GM20431 (cell line): ENCODE measurements around the gene TAOK2.

Source experiments
- in situ Hi-C: fragments of 300-500 bp; cut with MseI, MboI; formaldehyde crosslinking; loops from one replicate; pipeline ENCODE4 v1.15.0; 2020; ENCODE audit warnings: low sequenced_read_pairs; ENCODE audit not compliant: unreplicated experiment

Gene TAOK2

DNA sequence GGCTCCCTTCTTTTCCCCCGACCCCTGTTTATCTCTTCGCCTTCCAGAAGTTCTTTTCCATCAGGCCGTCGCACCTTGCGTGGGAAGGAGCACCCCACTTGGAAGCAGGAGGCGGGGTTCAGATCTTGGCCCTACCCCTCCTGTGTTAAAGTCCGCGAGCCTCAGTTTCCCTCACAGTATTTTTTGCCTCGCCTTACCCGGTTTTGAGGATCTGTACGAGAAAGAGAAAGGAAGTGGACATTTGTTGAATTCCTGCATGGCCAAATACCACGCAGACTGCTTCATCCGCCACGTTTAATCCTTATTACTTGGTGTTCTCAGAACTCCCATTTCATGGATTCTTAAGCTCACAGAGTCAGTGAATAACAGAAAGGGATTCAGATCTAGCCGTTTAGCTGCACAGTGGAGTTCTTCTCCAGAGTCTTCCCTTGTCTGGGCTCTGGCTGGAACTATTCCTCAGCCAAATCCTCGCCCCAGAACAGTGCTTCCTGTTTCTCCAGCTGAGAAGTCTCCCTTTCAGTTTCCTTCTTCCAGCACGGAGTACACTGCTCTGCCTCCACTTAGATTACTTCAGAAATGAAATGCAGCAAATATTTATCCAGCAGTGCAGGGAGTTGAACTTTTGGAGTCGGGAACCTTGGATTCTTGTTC lies 11.2 kb upstream of the TAOK2 start:
- in situ Hi-C loops, result no loop called here

DNA sequence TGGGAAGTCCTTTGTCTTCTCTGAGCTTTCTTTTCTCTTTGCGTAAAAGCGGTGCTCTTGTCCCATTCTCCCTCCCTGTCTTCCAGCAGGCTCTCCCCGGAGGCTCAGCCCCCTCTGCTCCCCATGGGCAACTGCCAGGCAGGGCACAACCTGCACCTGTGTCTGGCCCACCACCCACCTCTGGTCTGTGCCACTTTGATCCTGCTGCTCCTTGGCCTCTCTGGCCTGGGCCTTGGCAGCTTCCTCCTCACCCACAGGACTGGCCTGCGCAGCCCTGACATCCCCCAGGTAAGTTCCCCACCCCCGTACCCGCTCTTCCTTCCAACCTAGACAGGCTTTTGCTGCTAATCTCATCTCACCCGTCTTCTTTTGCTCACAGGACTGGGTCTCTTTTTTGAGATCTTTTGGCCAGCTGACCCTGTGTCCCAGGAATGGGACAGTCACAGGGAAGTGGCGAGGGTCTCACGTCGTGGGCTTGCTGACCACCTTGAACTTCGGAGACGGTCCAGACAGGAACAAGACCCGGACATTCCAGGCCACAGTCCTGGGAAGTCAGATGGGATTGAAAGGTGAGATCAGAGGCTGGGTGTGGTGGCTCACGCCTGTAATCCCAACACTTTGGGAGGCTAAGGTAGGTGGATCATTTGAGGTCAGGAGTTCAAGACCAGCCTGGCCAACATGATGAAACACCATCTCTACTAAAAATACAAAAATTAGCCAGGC lies 10.5 kb upstream of the TAOK2 start:
- in situ Hi-C loops, result no loop called here

DNA sequence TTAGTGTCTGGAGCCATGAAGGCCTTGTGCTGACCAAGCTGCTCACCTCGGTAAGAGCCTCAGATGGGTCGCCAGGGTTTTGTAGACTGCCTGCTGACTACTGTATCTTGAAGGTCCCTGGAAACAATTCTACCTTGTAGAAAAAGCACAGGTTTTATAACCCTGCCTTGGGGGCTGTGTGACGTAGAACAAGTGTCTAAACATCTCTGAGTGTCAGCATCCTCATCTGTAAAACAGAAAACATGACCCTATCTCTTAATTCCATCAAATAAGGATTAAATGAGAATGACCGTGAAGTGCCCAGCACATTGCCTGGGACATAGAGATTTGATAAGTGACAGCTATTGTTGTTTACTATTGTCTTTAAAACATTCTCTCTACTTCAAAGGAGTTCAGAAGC lies 5.5 kb upstream of the TAOK2 start:
- in situ Hi-C loops, result no loop called here

DNA sequence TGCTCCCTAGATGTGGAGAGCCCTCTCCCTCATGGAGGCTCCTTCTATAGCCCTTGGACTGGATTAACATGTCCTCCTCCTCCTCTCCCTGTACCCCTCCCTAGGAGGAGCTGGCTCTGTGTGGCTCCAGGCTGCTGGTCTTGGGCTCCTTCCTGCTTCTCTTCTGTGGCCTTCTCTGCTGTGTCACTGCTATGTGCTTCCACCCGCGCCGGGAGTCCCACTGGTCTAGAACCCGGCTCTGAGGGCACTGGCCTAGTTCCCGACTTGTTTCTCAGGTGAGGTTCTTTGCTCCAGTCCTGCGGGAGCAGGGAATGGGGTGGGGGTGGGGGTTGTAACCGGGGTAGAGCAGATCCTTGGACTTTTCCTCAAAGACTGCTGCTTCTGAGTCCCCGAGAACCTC lies 2.4 kb upstream of the TAOK2 start:
- in situ Hi-C loops, result no loop called here

DNA sequence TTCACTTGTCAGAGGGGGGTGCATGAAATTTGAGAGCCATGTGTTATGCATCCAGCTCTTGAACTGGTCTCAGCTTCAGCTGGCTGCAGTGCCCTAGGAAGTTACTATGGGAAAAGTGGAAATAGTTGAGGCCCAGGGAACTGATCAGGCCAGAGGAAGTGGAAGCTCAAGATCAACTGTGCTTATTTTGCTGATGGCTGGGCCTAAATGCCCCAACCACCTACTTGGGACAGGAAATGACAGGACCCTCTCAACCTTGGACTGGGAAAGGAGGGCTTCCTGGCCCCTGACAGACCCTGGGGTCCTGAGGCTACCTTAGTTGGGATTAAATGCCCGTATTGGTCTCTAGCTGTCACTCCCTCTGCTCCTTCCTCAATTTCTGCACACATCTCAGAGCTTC lies 1.2 kb upstream of the TAOK2 start:
- in situ Hi-C loops, result no loop called here

- in situ Hi-C loops, result no loop called here
These were observed 680 bp upstream of the TAOK2 start for GRCh38 chr16:29972992-29973383.

- in situ Hi-C loops, result no loop called here
These were observed 844 bp downstream of the TAOK2 start for GRCh38 chr16:29974291-29975133.

- in situ Hi-C loops, result no loop called here
These were observed 1.5 kb downstream of the TAOK2 start for GRCh38 chr16:29975134-29975538.

- in situ Hi-C loops, result no loop called here
These were observed 2.3 kb downstream of the TAOK2 start for GRCh38 chr16:29975811-29976511.

GRCh38 chr16:29977063-29977825 lies 3.6 kb downstream of the TAOK2 start:
- in situ Hi-C loops, result no loop called here

DNA sequence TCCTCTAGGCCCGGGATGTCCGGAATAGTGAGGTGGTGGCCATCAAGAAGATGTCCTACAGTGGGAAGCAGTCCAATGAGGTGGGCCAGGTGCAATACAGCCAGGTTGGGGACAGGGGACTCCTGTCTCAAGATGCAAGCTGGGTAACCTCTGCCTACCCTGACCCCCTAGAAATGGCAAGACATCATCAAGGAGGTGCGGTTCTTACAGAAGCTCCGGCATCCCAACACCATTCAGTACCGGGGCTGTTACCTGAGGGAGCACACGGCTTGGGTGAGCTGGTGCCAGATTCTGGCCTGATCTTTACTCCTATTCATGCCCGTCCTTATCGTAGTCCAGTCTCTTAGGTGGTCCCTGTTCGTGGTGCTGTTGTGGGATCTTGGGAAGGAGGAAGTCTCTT lies 4.4 kb downstream of the TAOK2 start:
- in situ Hi-C loops, result no loop called here

DNA sequence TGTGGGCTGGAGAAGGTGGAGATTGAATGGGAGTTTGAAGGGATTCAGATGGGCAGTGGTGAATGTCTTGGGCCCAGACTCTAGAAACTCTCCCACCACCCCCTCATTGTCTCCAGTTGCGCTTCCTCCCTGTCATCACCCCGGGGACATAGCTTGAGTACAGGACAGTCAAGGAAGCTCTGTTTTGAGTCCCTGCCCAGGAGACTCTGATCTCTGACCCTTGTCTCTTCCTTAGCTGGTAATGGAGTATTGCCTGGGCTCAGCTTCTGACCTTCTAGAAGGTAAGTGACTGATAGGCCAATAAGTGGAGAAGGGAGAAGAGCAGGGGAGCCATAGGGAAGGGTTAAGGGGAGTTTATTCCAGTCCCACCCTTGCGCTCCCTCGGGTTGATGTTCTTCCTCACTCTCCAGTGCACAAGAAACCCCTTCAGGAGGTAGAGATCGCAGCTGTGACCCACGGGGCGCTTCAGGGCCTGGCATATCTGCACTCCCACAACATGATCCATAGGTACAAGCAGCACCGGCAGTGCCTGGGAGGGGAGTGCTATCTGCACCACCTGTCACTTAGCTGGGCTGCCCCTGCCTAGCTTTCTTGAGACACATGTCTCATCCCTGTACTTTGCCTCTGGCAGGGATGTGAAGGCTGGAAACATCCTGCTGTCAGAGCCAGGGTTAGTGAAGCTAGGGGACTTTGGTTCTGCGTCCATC lies 5.0 kb downstream of the TAOK2 start:
- in situ Hi-C loops, result no loop called here

DNA sequence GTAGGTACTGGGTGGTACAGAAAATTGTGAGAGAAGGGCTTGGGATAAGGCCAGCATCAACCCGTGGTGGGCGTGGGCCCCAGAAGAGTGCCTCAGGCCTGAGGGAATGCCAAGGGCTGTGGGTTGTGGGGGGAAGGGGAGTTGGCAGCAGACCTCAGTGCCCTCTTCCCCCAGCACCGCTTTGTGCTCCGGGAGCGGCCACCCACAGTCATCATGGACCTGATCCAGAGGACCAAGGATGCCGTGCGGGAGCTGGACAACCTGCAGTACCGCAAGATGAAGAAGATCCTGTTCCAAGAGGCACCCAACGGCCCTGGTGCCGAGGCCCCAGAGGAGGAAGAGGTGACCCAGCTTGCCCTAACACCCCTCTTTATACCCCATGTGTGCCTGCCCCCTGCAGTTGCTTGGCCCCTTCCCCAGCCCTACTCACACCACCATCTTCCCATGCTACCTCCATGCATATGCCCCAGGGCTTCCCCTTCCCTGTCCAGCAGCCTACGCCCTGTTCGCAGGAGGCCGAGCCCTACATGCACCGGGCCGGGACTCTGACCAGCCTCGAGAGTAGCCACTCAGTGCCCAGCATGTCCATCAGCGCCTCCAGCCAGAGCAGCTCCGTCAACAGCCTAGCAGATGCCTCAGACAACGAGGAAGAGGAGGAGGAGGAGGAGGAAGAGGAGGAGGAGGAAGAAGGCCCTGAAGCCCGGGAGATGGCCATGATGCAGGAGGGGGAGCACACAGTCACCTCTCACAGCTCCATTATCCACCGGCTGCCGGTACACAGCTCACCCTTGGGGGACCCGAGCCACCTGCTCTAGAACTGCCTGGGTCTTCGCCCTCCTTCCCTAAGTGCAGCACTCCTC lies 9.1 kb downstream of the TAOK2 start:
- in situ Hi-C loops, result no loop called here

DNA sequence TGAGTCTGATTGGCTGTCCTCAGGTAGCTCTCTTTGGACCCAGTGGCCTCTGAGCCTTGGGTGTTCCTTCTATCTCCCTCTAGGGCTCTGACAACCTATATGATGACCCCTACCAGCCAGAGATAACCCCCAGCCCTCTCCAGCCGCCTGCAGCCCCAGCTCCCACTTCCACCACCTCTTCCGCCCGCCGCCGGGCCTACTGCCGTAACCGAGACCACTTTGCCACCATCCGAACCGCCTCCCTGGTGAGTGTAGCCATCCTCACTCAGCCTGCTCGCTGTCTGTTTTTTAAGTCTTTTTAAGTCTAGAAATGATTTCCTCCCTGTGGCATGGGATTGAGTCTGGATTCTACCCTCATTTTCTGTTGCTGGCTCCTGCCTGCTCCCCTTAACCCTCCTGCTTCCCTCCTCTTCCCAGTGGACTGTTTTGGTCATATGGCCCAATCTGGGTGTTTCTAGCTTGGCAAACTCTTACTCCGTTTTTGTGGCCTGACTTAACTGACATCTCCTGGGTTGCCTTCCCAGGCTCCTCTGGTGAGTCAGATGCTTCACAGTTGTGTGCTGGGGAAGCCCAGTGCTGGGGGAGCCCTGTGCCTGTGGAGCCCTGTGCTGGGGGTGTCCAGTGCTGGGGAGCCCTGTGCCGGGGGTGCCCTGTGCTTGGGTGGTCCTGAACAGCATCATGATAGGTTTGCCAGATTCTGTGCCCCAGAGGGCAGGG lies 9.9 kb downstream of the TAOK2 start:
- in situ Hi-C loops, result no loop called here

- in situ Hi-C loops, result no loop called here
These were observed 10.6 kb downstream of the TAOK2 start for GRCh38 chr16:29984137-29984763.

- in situ Hi-C loops, result no loop called here
These were observed 11.1 kb downstream of the TAOK2 start for GRCh38 chr16:29984764-29985147.

DNA sequence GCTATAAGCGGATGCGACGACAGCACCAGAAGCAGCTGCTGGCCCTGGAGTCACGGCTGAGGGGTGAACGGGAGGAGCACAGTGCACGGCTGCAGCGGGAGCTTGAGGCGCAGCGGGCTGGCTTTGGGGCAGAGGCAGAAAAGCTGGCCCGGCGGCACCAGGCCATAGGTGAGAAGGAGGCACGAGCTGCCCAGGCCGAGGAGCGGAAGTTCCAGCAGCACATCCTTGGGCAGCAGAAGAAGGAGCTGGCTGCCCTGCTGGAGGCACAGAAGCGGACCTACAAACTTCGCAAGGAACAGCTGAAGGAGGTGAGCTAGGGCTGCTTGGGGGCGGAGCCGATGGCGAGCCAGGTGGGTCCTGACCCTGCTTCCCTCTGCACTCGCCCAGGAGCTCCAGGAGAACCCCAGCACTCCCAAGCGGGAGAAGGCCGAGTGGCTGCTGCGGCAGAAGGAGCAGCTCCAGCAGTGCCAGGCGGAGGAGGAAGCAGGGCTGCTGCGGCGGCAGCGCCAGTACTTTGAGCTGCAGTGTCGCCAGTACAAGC lies 11.7 kb downstream of the TAOK2 start:
- in situ Hi-C loops, result no loop called here
